Measurements from ENCODE around the gene POU2F2. TPM values are rescaled to one million over a fixed set of nuclear protein-coding genes. Genes with fewer than 3 reads are reported as not detected.

Gene POU2F2
- total RNA-seq, 1 experiment from 2014 or later, result 2.4 TPM

- no peak for ATAC-seq
- TF ChIP-seq EZH2 (IDR thresholded peaks at IDR 0.05; ENCODE audit: low read length, unreplicated experiment) (no peak), CTCF (conservative IDR thresholded peaks at IDR 0.05; ENCODE audit: low read depth, low read length) (no peak), EZH2phosphoT487 (IDR thresholded peaks at IDR 0.05; ENCODE audit: borderline replicate concordance, low read length) (no peak)
- Histone ChIP-seq H2AFZ (ENCODE audit: low read length) (no peak overlapping the region), H3K9me3 (ENCODE audit: low read length) (no peaks in the 10 kb centered on the region), H3F3A (ENCODE audit: low read length, unreplicated experiment) (no peaks in the 10 kb centered on the region), H3K4me3 (ENCODE audit: low read length) (no peak overlapping the region), H3K9me2 (replicated peaks; ENCODE audit: low read length) (no peaks in the 10 kb centered on the region), H3K27me3 (ENCODE audit: low read length) (no peaks in the 10 kb centered on the region), H3K4me1 (ENCODE audit: insufficient read depth, low read length) (no peaks in the 10 kb centered on the region), H4K20me1 (ENCODE audit: low read length) (no peaks in the 10 kb centered on the region), H3K9ac (ENCODE audit: low read length) (no peak overlapping the region), H3K79me2 (ENCODE audit: low read length) (no peaks in the 10 kb centered on the region), H3K27ac (ENCODE audit: low read length) (no peak overlapping the region), H3K36me3 (ENCODE audit: low read depth, low read length) (no peaks in the 10 kb centered on the region), H3K4me2 (ENCODE audit: low read length) (no peak overlapping the region)
- no peak for DNase-seq
- BruUV-seq (replicated peaks), result no TSS peak
- POLR2A ChIA-PET (ENCODE audit: unreplicated experiment), result no interaction called here
- CTCF ChIA-PET, result no interaction called here
- intact Hi-C loops (cut with micrococcal nuclease), result no loop called here
Measured at GRCh38 chr19:42150911-42151361, 18.7 kb upstream of the POU2F2 start.

- CTCF ChIA-PET, result interaction anchor here (0.6 kb wide), 1 partner anchor 14 kb away, joined by 9 read pairs; no protein-coding TSS in a partner anchor
- Histone ChIP-seq H3K9me2 (replicated peaks; ENCODE audit: low read length) (no peaks in the 10 kb centered on the region), H2AFZ (ENCODE audit: low read length) (no peak overlapping the region), H3K4me3 (ENCODE audit: low read length) (no peak overlapping the region), H3K27ac (ENCODE audit: low read length) (no peak overlapping the region), H3K79me2 (ENCODE audit: low read length) (no peaks in the 10 kb centered on the region), H3K4me1 (ENCODE audit: insufficient read depth, low read length) (no peaks in the 10 kb centered on the region), H3K9me3 (ENCODE audit: low read length) (no peaks in the 10 kb centered on the region), H3K36me3 (ENCODE audit: low read depth, low read length) (no peaks in the 10 kb centered on the region), H3K4me2 (ENCODE audit: low read length) (no peak overlapping the region), H3F3A (ENCODE audit: low read length, unreplicated experiment) (no peaks in the 10 kb centered on the region), H3K9ac (ENCODE audit: low read length) (no peak overlapping the region), H3K27me3 (ENCODE audit: low read length) (no peaks in the 10 kb centered on the region), H4K20me1 (ENCODE audit: low read length) (no peaks in the 10 kb centered on the region)
- ATAC-seq (no peak), DNase-seq (no peak)
- TF ChIP-seq CTCF (conservative IDR thresholded peaks at IDR 0.05; ENCODE audit: low read depth, low read length) (no peak), EZH2phosphoT487 (IDR thresholded peaks at IDR 0.05; ENCODE audit: borderline replicate concordance, low read length) (no peak), EZH2 (IDR thresholded peaks at IDR 0.05; ENCODE audit: low read length, unreplicated experiment) (no peak)
- no TSS peak for BruUV-seq (replicated peaks)
- POLR2A ChIA-PET (ENCODE audit: unreplicated experiment), result no interaction called here
- intact Hi-C loops (cut with micrococcal nuclease), result no loop called here
Measured at GRCh38 chr19:42150364-42150763, 18.1 kb upstream of the POU2F2 start.

- Histone ChIP-seq H3K27ac (ENCODE audit: low read length) (no peak overlapping the region), H3K4me1 (ENCODE audit: insufficient read depth, low read length) (no peaks in the 10 kb centered on the region), H3K79me2 (ENCODE audit: low read length) (no peaks in the 10 kb centered on the region), H3K9ac (ENCODE audit: low read length) (no peak overlapping the region), H3K4me3 (ENCODE audit: low read length) (no peak overlapping the region), H2AFZ (ENCODE audit: low read length) (no peak overlapping the region), H3K9me3 (ENCODE audit: low read length) (no peaks in the 10 kb centered on the region), H3F3A (ENCODE audit: low read length, unreplicated experiment) (no peaks in the 10 kb centered on the region), H3K27me3 (ENCODE audit: low read length) (no peaks in the 10 kb centered on the region), H3K36me3 (ENCODE audit: low read depth, low read length) (no peaks in the 10 kb centered on the region), H4K20me1 (ENCODE audit: low read length) (no peaks in the 10 kb centered on the region), H3K4me2 (ENCODE audit: low read length) (no peak overlapping the region), H3K9me2 (replicated peaks; ENCODE audit: low read length) (no peaks in the 10 kb centered on the region)
- no TSS peak for BruUV-seq (replicated peaks)
- DNase-seq, result no peak
- ChIA-PET POLR2A (ENCODE audit: unreplicated experiment) (no interaction called here), CTCF (no interaction called here)
- intact Hi-C loops (cut with micrococcal nuclease), result no loop called here
- no peak for ATAC-seq
- TF ChIP-seq CTCF (conservative IDR thresholded peaks at IDR 0.05; ENCODE audit: low read depth, low read length) (no peak), EZH2 (IDR thresholded peaks at IDR 0.05; ENCODE audit: low read length, unreplicated experiment) (no peak), EZH2phosphoT487 (IDR thresholded peaks at IDR 0.05; ENCODE audit: borderline replicate concordance, low read length) (no peak)
Measured at GRCh38 chr19:42149447-42150202, 17.4 kb upstream of the POU2F2 start.
